Measurements from ENCODE around the gene ACTN1. TPM values are rescaled to one million over a fixed set of nuclear protein-coding genes. Genes with fewer than 3 reads are reported as not detected.

ACTN1 gene
- total and polyA plus RNA-seq, 2 of the 8 experiments (the other 6 are each of a cell fraction or from before 2014, with no cell fraction given), result 236 to 262 TPM

DNA sequence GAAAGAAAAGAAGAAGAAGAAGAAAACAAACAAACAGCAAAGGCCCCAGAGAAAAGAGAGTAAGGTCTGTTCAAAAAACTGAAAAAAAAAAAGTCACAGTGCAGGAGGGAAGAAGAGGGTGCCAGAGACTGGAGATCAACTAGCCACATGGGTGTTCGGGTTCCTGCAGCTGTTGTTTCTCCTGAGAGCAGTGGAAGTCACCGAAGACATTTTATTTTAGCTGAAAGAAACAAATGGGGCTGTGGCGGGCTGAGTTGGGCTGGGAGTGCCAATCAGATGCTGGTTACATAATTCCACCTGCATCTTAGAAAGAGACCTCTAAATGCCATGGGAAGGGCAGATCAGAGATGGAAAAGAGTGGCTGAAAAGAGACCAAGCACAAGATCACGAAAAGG, 33.9 kb downstream of the ACTN1 start (continued):
- TF ChIP-seq, protein P1, sequence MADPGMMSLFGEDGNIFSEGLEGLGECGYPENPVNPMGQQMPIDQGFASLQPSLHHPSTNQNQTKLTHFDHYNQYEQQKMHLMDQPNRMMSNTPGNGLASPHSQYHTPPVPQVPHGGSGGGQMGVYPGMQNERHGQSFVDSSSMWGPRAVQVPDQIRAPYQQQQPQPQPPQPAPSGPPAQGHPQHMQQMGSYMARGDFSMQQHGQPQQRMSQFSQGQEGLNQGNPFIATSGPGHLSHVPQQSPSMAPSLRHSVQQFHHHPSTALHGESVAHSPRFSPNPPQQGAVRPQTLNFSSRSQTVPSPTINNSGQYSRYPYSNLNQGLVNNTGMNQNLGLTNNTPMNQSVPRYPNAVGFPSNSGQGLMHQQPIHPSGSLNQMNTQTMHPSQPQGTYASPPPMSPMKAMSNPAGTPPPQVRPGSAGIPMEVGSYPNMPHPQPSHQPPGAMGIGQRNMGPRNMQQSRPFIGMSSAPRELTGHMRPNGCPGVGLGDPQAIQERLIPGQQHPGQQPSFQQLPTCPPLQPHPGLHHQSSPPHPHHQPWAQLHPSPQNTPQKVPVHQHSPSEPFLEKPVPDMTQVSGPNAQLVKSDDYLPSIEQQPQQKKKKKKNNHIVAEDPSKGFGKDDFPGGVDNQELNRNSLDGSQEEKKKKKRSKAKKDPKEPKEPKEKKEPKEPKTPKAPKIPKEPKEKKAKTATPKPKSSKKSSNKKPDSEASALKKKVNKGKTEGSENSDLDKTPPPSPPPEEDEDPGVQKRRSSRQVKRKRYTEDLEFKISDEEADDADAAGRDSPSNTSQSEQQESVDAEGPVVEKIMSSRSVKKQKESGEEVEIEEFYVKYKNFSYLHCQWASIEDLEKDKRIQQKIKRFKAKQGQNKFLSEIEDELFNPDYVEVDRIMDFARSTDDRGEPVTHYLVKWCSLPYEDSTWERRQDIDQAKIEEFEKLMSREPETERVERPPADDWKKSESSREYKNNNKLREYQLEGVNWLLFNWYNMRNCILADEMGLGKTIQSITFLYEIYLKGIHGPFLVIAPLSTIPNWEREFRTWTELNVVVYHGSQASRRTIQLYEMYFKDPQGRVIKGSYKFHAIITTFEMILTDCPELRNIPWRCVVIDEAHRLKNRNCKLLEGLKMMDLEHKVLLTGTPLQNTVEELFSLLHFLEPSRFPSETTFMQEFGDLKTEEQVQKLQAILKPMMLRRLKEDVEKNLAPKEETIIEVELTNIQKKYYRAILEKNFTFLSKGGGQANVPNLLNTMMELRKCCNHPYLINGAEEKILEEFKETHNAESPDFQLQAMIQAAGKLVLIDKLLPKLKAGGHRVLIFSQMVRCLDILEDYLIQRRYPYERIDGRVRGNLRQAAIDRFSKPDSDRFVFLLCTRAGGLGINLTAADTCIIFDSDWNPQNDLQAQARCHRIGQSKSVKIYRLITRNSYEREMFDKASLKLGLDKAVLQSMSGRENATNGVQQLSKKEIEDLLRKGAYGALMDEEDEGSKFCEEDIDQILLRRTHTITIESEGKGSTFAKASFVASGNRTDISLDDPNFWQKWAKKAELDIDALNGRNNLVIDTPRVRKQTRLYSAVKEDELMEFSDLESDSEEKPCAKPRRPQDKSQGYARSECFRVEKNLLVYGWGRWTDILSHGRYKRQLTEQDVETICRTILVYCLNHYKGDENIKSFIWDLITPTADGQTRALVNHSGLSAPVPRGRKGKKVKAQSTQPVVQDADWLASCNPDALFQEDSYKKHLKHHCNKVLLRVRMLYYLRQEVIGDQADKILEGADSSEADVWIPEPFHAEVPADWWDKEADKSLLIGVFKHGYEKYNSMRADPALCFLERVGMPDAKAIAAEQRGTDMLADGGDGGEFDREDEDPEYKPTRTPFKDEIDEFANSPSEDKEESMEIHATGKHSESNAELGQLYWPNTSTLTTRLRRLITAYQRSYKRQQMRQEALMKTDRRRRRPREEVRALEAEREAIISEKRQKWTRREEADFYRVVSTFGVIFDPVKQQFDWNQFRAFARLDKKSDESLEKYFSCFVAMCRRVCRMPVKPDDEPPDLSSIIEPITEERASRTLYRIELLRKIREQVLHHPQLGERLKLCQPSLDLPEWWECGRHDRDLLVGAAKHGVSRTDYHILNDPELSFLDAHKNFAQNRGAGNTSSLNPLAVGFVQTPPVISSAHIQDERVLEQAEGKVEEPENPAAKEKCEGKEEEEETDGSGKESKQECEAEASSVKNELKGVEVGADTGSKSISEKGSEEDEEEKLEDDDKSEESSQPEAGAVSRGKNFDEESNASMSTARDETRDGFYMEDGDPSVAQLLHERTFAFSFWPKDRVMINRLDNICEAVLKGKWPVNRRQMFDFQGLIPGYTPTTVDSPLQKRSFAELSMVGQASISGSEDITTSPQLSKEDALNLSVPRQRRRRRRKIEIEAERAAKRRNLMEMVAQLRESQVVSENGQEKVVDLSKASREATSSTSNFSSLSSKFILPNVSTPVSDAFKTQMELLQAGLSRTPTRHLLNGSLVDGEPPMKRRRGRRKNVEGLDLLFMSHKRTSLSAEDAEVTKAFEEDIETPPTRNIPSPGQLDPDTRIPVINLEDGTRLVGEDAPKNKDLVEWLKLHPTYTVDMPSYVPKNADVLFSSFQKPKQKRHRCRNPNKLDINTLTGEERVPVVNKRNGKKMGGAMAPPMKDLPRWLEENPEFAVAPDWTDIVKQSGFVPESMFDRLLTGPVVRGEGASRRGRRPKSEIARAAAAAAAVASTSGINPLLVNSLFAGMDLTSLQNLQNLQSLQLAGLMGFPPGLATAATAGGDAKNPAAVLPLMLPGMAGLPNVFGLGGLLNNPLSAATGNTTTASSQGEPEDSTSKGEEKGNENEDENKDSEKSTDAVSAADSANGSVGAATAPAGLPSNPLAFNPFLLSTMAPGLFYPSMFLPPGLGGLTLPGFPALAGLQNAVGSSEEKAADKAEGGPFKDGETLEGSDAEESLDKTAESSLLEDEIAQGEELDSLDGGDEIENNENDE (IDR thresholded peaks at IDR 0.05; ENCODE audit: insufficient replicate concordance, low read length), result no peak
- TF ChIP-seq, protein P2, sequence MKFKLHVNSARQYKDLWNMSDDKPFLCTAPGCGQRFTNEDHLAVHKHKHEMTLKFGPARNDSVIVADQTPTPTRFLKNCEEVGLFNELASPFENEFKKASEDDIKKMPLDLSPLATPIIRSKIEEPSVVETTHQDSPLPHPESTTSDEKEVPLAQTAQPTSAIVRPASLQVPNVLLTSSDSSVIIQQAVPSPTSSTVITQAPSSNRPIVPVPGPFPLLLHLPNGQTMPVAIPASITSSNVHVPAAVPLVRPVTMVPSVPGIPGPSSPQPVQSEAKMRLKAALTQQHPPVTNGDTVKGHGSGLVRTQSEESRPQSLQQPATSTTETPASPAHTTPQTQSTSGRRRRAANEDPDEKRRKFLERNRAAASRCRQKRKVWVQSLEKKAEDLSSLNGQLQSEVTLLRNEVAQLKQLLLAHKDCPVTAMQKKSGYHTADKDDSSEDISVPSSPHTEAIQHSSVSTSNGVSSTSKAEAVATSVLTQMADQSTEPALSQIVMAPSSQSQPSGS (IDR thresholded peaks at IDR 0.05; ENCODE audit: low read length), result no peak
- TF ChIP-seq EGR1 (IDR thresholded peaks at IDR 0.05; ENCODE audit: borderline replicate concordance, low read depth, low read length) (no peak), TAF1 (IDR thresholded peaks at IDR 0.05; ENCODE audit: low read depth, low read length) (no peak), TAF7 (optimal IDR thresholded peaks at IDR 0.05; ENCODE audit: borderline replicate concordance, low read depth, low read length) (no peak), RBBP5 (IDR thresholded peaks at IDR 0.05; ENCODE audit: borderline replicate concordance, low read depth, low read length) (no peak), GTF2F1 (IDR thresholded peaks at IDR 0.05; ENCODE audit: borderline replicate concordance, low read depth, low read length) (no peak), BRCA1 (IDR thresholded peaks at IDR 0.05; ENCODE audit: low read depth, low read length) (no peak), BACH1 (IDR thresholded peaks at IDR 0.05; ENCODE audit: low read length) (no peak), CHD1 (IDR thresholded peaks at IDR 0.05; ENCODE audit: low read depth, low read length) (no peak)
- TF ChIP-seq, protein P3, sequence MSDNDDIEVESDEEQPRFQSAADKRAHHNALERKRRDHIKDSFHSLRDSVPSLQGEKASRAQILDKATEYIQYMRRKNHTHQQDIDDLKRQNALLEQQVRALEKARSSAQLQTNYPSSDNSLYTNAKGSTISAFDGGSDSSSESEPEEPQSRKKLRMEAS (IDR thresholded peaks at IDR 0.05), result no peak

All from H1 (cell line).